ENCODE data around the gene HYDIN. TPM values are rescaled to one million over a fixed set of nuclear protein-coding genes. Genes with fewer than 3 reads are reported as not detected.

HYDIN gene
- polyA plus RNA-seq, 1 donor from 2014 or later: 2.2 TPM

DNA sequence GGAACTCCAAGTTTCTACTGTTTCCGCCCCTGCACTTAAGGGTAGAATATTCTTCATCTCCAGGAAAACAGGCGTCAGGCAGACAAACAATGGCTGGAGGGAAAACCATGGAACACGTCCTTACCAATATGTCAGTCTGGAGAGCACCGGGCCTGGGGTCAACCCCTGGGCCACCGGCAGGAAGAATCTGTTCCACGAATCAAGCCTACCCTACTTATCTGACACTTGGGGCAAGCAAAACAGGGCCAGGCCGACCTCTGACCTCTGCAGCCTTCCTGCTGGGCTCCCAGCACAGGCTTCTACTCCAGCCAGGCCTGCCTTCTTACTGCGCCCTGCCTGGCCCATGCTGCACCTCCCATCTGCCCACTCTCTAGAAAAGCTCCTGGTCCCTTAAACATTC lies 439.7 kb downstream of the HYDIN start:
- no peaks in the 10 kb centered on the region for H3K36me3 ChIP-seq (ENCODE audit: insufficient read depth, low read length)
- no peak overlapping the region for H3K27ac ChIP-seq (ENCODE audit: low read length)
- no peaks in the 10 kb centered on the region for H3K9me3 ChIP-seq (ENCODE audit: low read length)
- TF ChIP-seq SMC3 (conservative IDR thresholded peaks at IDR 0.05; ENCODE audit: poor library complexity): no peak
- TF ChIP-seq, protein P1, sequence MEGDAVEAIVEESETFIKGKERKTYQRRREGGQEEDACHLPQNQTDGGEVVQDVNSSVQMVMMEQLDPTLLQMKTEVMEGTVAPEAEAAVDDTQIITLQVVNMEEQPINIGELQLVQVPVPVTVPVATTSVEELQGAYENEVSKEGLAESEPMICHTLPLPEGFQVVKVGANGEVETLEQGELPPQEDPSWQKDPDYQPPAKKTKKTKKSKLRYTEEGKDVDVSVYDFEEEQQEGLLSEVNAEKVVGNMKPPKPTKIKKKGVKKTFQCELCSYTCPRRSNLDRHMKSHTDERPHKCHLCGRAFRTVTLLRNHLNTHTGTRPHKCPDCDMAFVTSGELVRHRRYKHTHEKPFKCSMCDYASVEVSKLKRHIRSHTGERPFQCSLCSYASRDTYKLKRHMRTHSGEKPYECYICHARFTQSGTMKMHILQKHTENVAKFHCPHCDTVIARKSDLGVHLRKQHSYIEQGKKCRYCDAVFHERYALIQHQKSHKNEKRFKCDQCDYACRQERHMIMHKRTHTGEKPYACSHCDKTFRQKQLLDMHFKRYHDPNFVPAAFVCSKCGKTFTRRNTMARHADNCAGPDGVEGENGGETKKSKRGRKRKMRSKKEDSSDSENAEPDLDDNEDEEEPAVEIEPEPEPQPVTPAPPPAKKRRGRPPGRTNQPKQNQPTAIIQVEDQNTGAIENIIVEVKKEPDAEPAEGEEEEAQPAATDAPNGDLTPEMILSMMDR (IDR thresholded peaks at IDR 0.05; ENCODE audit: poor library complexity, severe bottlenecking): no peak
- H3K9ac ChIP-seq (ENCODE audit: low read length): no peak overlapping the region
- no peak overlapping the region for H2AFZ ChIP-seq (ENCODE audit: low read depth, low read length)
- no peak overlapping the region for H3K4me3 ChIP-seq (ENCODE audit: low read length)
- no peaks in the 10 kb centered on the region for H3K27me3 ChIP-seq (ENCODE audit: insufficient read depth, low read depth, low read length)
- no peaks in the 10 kb centered on the region for H3K79me2 ChIP-seq (replicated peaks; ENCODE audit: insufficient read depth, low read length)
- no peaks in the 10 kb centered on the region for H3K9me2 ChIP-seq (ENCODE audit: insufficient read depth, low read length)
- H3F3A ChIP-seq (ENCODE audit: insufficient read depth, low read length, poor library complexity, severe bottlenecking): no peaks in the 10 kb centered on the region
- H4K20me1 ChIP-seq (ENCODE audit: insufficient read depth): no peaks in the 10 kb centered on the region
- H3K4me2 ChIP-seq (ENCODE audit: low read length): no peak overlapping the region

DNA sequence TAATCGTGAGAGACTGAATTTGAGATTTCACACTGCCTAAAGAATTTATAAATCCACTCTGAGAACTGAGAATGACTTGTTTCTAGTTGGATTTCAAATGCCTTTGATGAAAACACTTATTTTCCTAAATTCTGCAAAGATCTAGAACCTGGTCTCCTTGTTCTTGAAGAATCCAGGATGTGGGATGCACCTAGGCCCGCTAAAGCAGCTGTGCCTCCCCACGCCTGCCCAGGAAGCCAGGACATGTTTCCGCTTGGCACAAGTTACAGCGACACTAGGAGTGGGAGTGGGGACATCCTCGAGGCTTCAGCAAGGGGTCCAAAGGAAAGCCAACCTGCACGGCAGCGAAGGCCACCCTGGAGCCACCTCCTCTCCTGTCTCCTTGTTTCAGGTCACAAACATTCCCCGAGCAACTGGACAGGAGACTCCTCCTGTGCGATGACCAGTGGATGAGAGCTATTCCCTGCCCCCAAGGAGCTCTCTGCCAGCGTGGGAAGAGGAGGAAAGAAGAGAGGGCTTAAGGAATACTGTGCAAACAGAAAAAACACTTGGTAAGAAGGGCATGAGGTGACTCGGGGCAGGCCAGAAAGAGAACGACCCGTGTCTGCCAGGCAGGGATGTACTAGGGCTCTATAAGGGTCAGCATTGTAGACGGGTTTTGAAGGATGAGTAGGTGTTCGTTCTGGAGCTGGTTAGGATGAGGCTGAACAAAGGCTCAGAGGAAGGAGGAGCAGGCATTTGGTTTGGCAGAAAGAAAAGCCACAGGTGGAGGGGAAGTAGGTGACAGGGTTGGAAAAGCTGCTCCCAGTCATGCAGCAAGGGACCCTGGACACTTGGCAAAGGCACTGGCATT lies 440.7 kb downstream of the HYDIN start:
- TF ChIP-seq EP300 (conservative IDR thresholded peaks at IDR 0.05; ENCODE audit: poor library complexity, severe bottlenecking): no peak
- TF ChIP-seq TAF1 (IDR thresholded peaks at IDR 0.05; ENCODE audit: low read depth): no peak
- no peak for TF ChIP-seq MXI1 (conservative IDR thresholded peaks at IDR 0.05; ENCODE audit: poor library complexity, severe bottlenecking)
- no peak for TF ChIP-seq RAD21 (conservative IDR thresholded peaks at IDR 0.05)
- no peak for TF ChIP-seq POLR2AphosphoS5 (IDR thresholded peaks at IDR 0.05)
- TF ChIP-seq SMC3 (conservative IDR thresholded peaks at IDR 0.05; ENCODE audit: poor library complexity): no peak
- no peak for TF ChIP-seq EZH2 (IDR thresholded peaks at IDR 0.05; ENCODE audit: borderline replicate concordance, insufficient read depth, low read length, poor library complexity, severe bottlenecking)
- TF ChIP-seq, protein P2, sequence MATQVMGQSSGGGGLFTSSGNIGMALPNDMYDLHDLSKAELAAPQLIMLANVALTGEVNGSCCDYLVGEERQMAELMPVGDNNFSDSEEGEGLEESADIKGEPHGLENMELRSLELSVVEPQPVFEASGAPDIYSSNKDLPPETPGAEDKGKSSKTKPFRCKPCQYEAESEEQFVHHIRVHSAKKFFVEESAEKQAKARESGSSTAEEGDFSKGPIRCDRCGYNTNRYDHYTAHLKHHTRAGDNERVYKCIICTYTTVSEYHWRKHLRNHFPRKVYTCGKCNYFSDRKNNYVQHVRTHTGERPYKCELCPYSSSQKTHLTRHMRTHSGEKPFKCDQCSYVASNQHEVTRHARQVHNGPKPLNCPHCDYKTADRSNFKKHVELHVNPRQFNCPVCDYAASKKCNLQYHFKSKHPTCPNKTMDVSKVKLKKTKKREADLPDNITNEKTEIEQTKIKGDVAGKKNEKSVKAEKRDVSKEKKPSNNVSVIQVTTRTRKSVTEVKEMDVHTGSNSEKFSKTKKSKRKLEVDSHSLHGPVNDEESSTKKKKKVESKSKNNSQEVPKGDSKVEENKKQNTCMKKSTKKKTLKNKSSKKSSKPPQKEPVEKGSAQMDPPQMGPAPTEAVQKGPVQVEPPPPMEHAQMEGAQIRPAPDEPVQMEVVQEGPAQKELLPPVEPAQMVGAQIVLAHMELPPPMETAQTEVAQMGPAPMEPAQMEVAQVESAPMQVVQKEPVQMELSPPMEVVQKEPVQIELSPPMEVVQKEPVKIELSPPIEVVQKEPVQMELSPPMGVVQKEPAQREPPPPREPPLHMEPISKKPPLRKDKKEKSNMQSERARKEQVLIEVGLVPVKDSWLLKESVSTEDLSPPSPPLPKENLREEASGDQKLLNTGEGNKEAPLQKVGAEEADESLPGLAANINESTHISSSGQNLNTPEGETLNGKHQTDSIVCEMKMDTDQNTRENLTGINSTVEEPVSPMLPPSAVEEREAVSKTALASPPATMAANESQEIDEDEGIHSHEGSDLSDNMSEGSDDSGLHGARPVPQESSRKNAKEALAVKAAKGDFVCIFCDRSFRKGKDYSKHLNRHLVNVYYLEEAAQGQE (IDR thresholded peaks at IDR 0.05; ENCODE audit: borderline replicate concordance): no peak
- TF ChIP-seq, protein P1 (IDR thresholded peaks at IDR 0.05; ENCODE audit: poor library complexity, severe bottlenecking): no peak
- H3F3A ChIP-seq (ENCODE audit: insufficient read depth, low read length, poor library complexity, severe bottlenecking): no peaks in the 10 kb centered on the region
- no peaks in the 10 kb centered on the region for H3K9me2 ChIP-seq (ENCODE audit: insufficient read depth, low read length)
- no peak overlapping the region for H3K4me3 ChIP-seq (ENCODE audit: low read length)
- H2AFZ ChIP-seq (ENCODE audit: low read depth, low read length): no peak overlapping the region
- no peak overlapping the region for H3K9ac ChIP-seq (ENCODE audit: low read length)
- H3K36me3 ChIP-seq (ENCODE audit: insufficient read depth, low read length): no peaks in the 10 kb centered on the region
- no peaks in the 10 kb centered on the region for H3K79me2 ChIP-seq (replicated peaks; ENCODE audit: insufficient read depth, low read length)
- H3K27ac ChIP-seq (ENCODE audit: low read length): no peak overlapping the region
- H3K4me2 ChIP-seq (ENCODE audit: low read length): no peak overlapping the region
- no peaks in the 10 kb centered on the region for H4K20me1 ChIP-seq (ENCODE audit: insufficient read depth)
- H3K27me3 ChIP-seq (ENCODE audit: insufficient read depth, low read depth, low read length): no peaks in the 10 kb centered on the region
- no peaks in the 10 kb centered on the region for H3K9me3 ChIP-seq (ENCODE audit: low read length)
